ENCODE measurements around the gene CRYBG3. TPM values are rescaled to one million over a fixed set of nuclear protein-coding genes. Genes with fewer than 3 reads are reported as not detected.

Gene CRYBG3
- total RNA-seq, 2 donors from 2014 or later = 15.7 to 22.2 TPM

- Histone ChIP-seq H3K36me3 (no peaks in the 10 kb centered on the region), H3K4me1 (no peaks in the 10 kb centered on the region), H3K27ac (no peak overlapping the region), H3K9ac (ENCODE audit: low read depth in 2 of 2, low read length in 2 of 2) (no peak overlapping the region), H3K27me3 (no peaks in the 10 kb centered on the region), H3K9me3 (no peaks in the 10 kb centered on the region), H3K4me3 (no peak overlapping the region)
- TF ChIP-seq CTCF (IDR thresholded peaks at IDR 0.05) = no peak
- no peak for DNase-seq
- intact Hi-C loops (cut with DNase I) = no loop called here
Measured at GRCh38 chr3:97927704-97928103, 105.9 kb downstream of the CRYBG3 start.

- H3K27ac ChIP-seq = no peak overlapping the region
- no peak for DNase-seq
- H3K4me3 ChIP-seq = no peak overlapping the region
- TF ChIP-seq CTCF (IDR thresholded peaks at IDR 0.05) = no peak
- no peaks in the 10 kb centered on the region for H3K27me3 ChIP-seq
- H3K4me1 ChIP-seq = no peaks in the 10 kb centered on the region
- H3K36me3 ChIP-seq = no peaks in the 10 kb centered on the region
- no peak overlapping the region for H3K9ac ChIP-seq (ENCODE audit: low read depth in 2 of 2, low read length in 2 of 2)
- no peaks in the 10 kb centered on the region for H3K9me3 ChIP-seq
- intact Hi-C loops (cut with DNase I) = no loop called here
Measured at GRCh38 chr3:97928986-97929385, 107.2 kb downstream of the CRYBG3 start.

GRCh38 chr3:97930018-97930417 lies 108.2 kb downstream of the CRYBG3 start:
- Histone ChIP-seq H3K4me3 (no peak overlapping the region), H3K27ac (no peak overlapping the region), H3K4me1 (no peaks in the 10 kb centered on the region), H3K9ac (ENCODE audit: low read depth in 2 of 2, low read length in 2 of 2) (no peak overlapping the region), H3K9me3 (no peaks in the 10 kb centered on the region), H3K36me3 (no peaks in the 10 kb centered on the region), H3K27me3 (no peaks in the 10 kb centered on the region)
- TF ChIP-seq CTCF (IDR thresholded peaks at IDR 0.05) = no peak
- intact Hi-C loops (cut with DNase I) = loop anchor here (10.0 kb wide), 1 partner anchor 135 kb away; no protein-coding TSS in a partner anchor
- no peak for DNase-seq

- H3K4me1 ChIP-seq = no peaks in the 10 kb centered on the region
- no peak for DNase-seq
- H3K36me3 ChIP-seq = no peaks in the 10 kb centered on the region
- intact Hi-C loops (cut with DNase I) = loop anchor here (10.0 kb wide), 1 partner anchor 136 kb away; no protein-coding TSS in a partner anchor
- no peaks in the 10 kb centered on the region for H3K9me3 ChIP-seq
- no peak overlapping the region for H3K27ac ChIP-seq
- H3K27me3 ChIP-seq = no peaks in the 10 kb centered on the region
- no peak for TF ChIP-seq CTCF (IDR thresholded peaks at IDR 0.05)
- no peak overlapping the region for H3K4me3 ChIP-seq
- no peak overlapping the region for H3K9ac ChIP-seq (ENCODE audit: low read depth in 2 of 2, low read length in 2 of 2)
Measured at GRCh38 chr3:97931218-97931617, 109.4 kb downstream of the CRYBG3 start.

GRCh38 chr3:97932387-97932801 lies 110.6 kb downstream of the CRYBG3 start:
- Histone ChIP-seq H3K27ac (no peak overlapping the region), H3K9ac (ENCODE audit: low read depth in 2 of 2, low read length in 2 of 2) (no peak overlapping the region), H3K4me3 (no peak overlapping the region), H3K4me1 (no peaks in the 10 kb centered on the region), H3K27me3 (no peaks in the 10 kb centered on the region), H3K9me3 (no peaks in the 10 kb centered on the region), H3K36me3 (no peaks in the 10 kb centered on the region)
- TF ChIP-seq CTCF (IDR thresholded peaks at IDR 0.05) = no peak
- intact Hi-C loops (cut with DNase I) = loop anchor here (10.0 kb wide), 1 partner anchor 138 kb away; no protein-coding TSS in a partner anchor
- DNase-seq = no peak

All from colonic mucosa (tissue), 4 donors.